HepG2 (cell line): ENCODE measurements around the gene ADGRB2. TPM values are rescaled to one million over a fixed set of nuclear protein-coding genes. Genes with fewer than 3 reads are reported as not detected.

ENCODE experiments used
- BHLHE40 ChIP-seq: IDR thresholded peaks from 2 replicates; pipeline ENCODE4 v1.6.1; 2011; ENCODE audit warnings: low read length, improper control_type of control experiment
- E2F2 ChIP-seq: sonication (generic); formaldehyde crosslinking; IDR thresholded peaks from 2 replicates; pipeline ENCODE4 v1.4.0; 2020; ENCODE audit warnings: missing genetic modification reagents, borderline replicate concordance
- ELF3 ChIP-seq: IDR thresholded peaks from 2 replicates; pipeline ENCODE4 v1.6.1; 2016; ENCODE audit warnings: missing genetic modification reagents, missing compliant biosample characterization
- FOXA1 ChIP-seq, 2 experiments: fragments of 450-650 bp in 1 of 2; sonication (generic) in 1 of 2; formaldehyde crosslinking in 1 of 2; IDR thresholded peaks; 2 replicates each; pipeline versions ENCODE4 v1.4.0 to v1.6.1; 2016 to 2020; ENCODE audit warnings: missing genetic modification reagents in 1 of 2
- FOXA3 ChIP-seq: IDR thresholded peaks from 2 replicates; pipeline ENCODE4 v1.6.1; 2016; ENCODE audit warnings: missing genetic modification reagents, missing compliant biosample characterization
- FUBP1 ChIP-seq: sonication (generic); formaldehyde crosslinking; IDR thresholded peaks from 2 replicates; pipeline ENCODE4 v1.5.1; 2020; ENCODE audit warnings: missing genetic modification reagents, mild to moderate bottlenecking, borderline replicate concordance
- JUND ChIP-seq: sonication (generic); formaldehyde crosslinking; IDR thresholded peaks from 2 replicates; pipeline ENCODE4 v1.8.0; 2022; ENCODE audit warnings: mild to moderate bottlenecking, missing genetic modification reagents
- MAZ ChIP-seq, 2 experiments: sonication (generic) in 1 of 2; formaldehyde crosslinking in 1 of 2; IDR thresholded peaks; 2 replicates each; pipeline versions ENCODE4 v1.5.0 to v1.6.1; 2012 to 2020; ENCODE audit warnings: low read depth in 2 of 2, mild to moderate bottlenecking in 2 of 2, borderline replicate concordance in 1 of 2, improper control_type of control experiment in 1 of 2, low read length in 1 of 2, missing genetic modification reagents in 1 of 2, moderate library complexity in 1 of 2
- SNAPC2 ChIP-seq: sonication (generic); formaldehyde crosslinking; IDR thresholded peaks from 2 replicates; pipeline ENCODE4 v1.8.1; 2022; ENCODE audit warnings: mild to moderate bottlenecking, missing genetic modification reagents
- TBX2 ChIP-seq: sonication (generic); formaldehyde crosslinking; IDR thresholded peaks from 2 replicates; pipeline ENCODE4 v1.5.0; 2020; ENCODE audit warnings: missing genetic modification reagents, mild to moderate bottlenecking, borderline replicate concordance
- ZFX ChIP-seq: sonication (generic); formaldehyde crosslinking; IDR thresholded peaks from 2 replicates; pipeline ENCODE4 v1.4.0; 2020; ENCODE audit warnings: mild to moderate bottlenecking, low read depth, missing genetic modification reagents, moderate library complexity
- polyA plus RNA-seq, 8 experiments: library from polyadenylated mRNA; depleted of rRNA in 3 of 8; stranded (reverse) in 7 of 8; unstranded in 1 of 8; fragments of >200 nt; fragmentation: Illumina TruSeq in 4 of 8; extraction: Trizol in 4 of 8; gene quantifications; 2 replicates each; pipeline versions ENCODE4 v1.2.1 to v1.2.3, GENCODE V29; 2011 to 2016; ENCODE audit warnings: low read depth in 4 of 8, missing spikeins in 1 of 8, mixed read lengths in 1 of 8; ENCODE audit not compliant: insufficient read depth in 1 of 8
- total RNA-seq, 5 experiments: library from RNA; depleted of rRNA; stranded (reverse); fragments of >200 nt; fragmentation: Illumina TruSeq; extraction: Trizol; gene quantifications; 2 replicates each; pipeline ENCODE4 v1.2.3, GENCODE V29; 2016; ENCODE audit warnings: low read depth in 1 of 5
- TF ChIP-seq, protein P1 (sequence below): sonication (generic); formaldehyde crosslinking; IDR thresholded peaks from 2 replicates; pipeline ENCODE4 v1.4.0; 2020; ENCODE audit warnings: missing genetic modification reagents

Gene ADGRB2
- total and polyA plus RNA-seq, 2 of the 13 experiments (the other 11 are each of a cell fraction or from before 2014, with no cell fraction given): 0.03 to 0.09 TPM

GRCh38 chr1:31704271-31705079, 59.7 kb downstream of the ADGRB2 start (continued):
- TF ChIP-seq, protein P1, sequence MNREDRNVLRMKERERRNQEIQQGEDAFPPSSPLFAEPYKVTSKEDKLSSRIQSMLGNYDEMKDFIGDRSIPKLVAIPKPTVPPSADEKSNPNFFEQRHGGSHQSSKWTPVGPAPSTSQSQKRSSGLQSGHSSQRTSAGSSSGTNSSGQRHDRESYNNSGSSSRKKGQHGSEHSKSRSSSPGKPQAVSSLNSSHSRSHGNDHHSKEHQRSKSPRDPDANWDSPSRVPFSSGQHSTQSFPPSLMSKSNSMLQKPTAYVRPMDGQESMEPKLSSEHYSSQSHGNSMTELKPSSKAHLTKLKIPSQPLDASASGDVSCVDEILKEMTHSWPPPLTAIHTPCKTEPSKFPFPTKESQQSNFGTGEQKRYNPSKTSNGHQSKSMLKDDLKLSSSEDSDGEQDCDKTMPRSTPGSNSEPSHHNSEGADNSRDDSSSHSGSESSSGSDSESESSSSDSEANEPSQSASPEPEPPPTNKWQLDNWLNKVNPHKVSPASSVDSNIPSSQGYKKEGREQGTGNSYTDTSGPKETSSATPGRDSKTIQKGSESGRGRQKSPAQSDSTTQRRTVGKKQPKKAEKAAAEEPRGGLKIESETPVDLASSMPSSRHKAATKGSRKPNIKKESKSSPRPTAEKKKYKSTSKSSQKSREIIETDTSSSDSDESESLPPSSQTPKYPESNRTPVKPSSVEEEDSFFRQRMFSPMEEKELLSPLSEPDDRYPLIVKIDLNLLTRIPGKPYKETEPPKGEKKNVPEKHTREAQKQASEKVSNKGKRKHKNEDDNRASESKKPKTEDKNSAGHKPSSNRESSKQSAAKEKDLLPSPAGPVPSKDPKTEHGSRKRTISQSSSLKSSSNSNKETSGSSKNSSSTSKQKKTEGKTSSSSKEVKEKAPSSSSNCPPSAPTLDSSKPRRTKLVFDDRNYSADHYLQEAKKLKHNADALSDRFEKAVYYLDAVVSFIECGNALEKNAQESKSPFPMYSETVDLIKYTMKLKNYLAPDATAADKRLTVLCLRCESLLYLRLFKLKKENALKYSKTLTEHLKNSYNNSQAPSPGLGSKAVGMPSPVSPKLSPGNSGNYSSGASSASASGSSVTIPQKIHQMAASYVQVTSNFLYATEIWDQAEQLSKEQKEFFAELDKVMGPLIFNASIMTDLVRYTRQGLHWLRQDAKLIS (CRISPR knock-in tag): no peak
- TF ChIP-seq JUND (CRISPR knock-in tag): no peak
- no peak for TF ChIP-seq FUBP1 (CRISPR knock-in tag)
- TF ChIP-seq MAZ (IDR thresholded peaks at IDR 0.05; ENCODE audit: borderline replicate concordance, low read depth, low read length): no peak
- 0 out of 2 replicates have a peak, but pooled peaks have one; percentile 20 for TF ChIP-seq MAZ (CRISPR knock-in tag; IDR thresholded peaks at IDR 0.05; ENCODE audit: low read depth)
- peak; percentile 44; the same call in 1 of the 2 replicates for TF ChIP-seq FOXA3 (CRISPR knock-in tag)
- TF ChIP-seq SNAPC2: no peak
- TF ChIP-seq ZFX (CRISPR knock-in tag): peak; percentile 45; the same call in 1 of the 2 replicates
- peak; percentile 56 for TF ChIP-seq BHLHE40
- TF ChIP-seq TBX2 (CRISPR knock-in tag): peak; percentile 37; the same call in 1 of the 2 replicates
- TF ChIP-seq FOXA1 (IDR thresholded peaks at IDR 0.05): no peak
- 0 out of 2 replicates have a peak, but pooled peaks have one; percentile 14 for TF ChIP-seq FOXA1 (CRISPR knock-in tag; IDR thresholded peaks at IDR 0.05)
- no peak for TF ChIP-seq E2F2 (CRISPR knock-in tag)
- peak; percentile 73 for TF ChIP-seq ELF3 (CRISPR knock-in tag)
